GM23248 (cell line): ENCODE data around the gene CBX1. TPM values are rescaled to one million over a fixed set of nuclear protein-coding genes. Genes with fewer than 3 reads are reported as not detected.

Experiments
- DNase-seq: peaks from one replicate; pipeline ENCODE4 v3.0.0-alpha.2; 2015
- H2AFZ ChIP-seq: fragments of 200-600 bp; sonication (generic); 2 replicates; pipeline ENCODE4 v1.6.1; 2016; ENCODE audit warnings: antibody characterized with exemption
- H3F3A ChIP-seq: fragments of 200-600 bp; sonication (generic); 2 replicates; pipeline ENCODE4 v1.6.1; 2016; ENCODE audit warnings: mild to moderate bottlenecking, antibody characterized with exemption, mixed run types; ENCODE audit not compliant: insufficient read depth
- H3K27ac ChIP-seq: fragments of 200-600 bp; sonication (generic); 2 replicates; pipeline ENCODE4 v1.5.1; 2016; ENCODE audit warnings: mild to moderate bottlenecking
- H3K27me3 ChIP-seq: fragments of 200-600 bp; sonication (generic); replicated peaks from 2 replicates; pipeline ENCODE4 v1.6.1; 2016; ENCODE audit warnings: mild to moderate bottlenecking; ENCODE audit not compliant: insufficient read depth
- H3K36me3 ChIP-seq: fragments of 200-600 bp; sonication (generic); 2 replicates; pipeline ENCODE4 v1.6.1; 2016; ENCODE audit warnings: low read depth, mild to moderate bottlenecking
- H3K4me1 ChIP-seq: fragments of 200-600 bp; sonication (generic); 2 replicates; pipeline ENCODE4 v1.6.1; 2016; ENCODE audit warnings: mild to moderate bottlenecking; ENCODE audit not compliant: insufficient read depth
- H3K4me2 ChIP-seq: fragments of 200-600 bp; sonication (generic); one replicate; pipeline ENCODE4 v1.6.1; 2016; ENCODE audit warnings: mild to moderate bottlenecking; ENCODE audit not compliant: unreplicated experiment
- H3K4me3 ChIP-seq: fragments of 200-600 bp; sonication (generic); 2 replicates; pipeline ENCODE4 v1.5.1; 2016; ENCODE audit warnings: mild to moderate bottlenecking
- H3K79me2 ChIP-seq: fragments of 200-600 bp; sonication (generic); 2 replicates; pipeline ENCODE4 v1.6.1; 2016; ENCODE audit warnings: mild to moderate bottlenecking; ENCODE audit not compliant: insufficient read depth
- H3K9ac ChIP-seq: fragments of 200-600 bp; sonication (generic); 2 replicates; pipeline ENCODE4 v1.6.1; 2016; ENCODE audit warnings: mild to moderate bottlenecking
- H3K9me2 ChIP-seq: fragments of 200-600 bp; sonication (generic); 2 replicates; pipeline ENCODE4 v1.6.1; 2016; ENCODE audit warnings: mixed run types, mild to moderate bottlenecking, moderate library complexity; ENCODE audit not compliant: insufficient read depth
- H3K9me3 ChIP-seq: fragments of 200-600 bp; sonication (generic); one replicate; pipeline ENCODE4 v1.6.1; 2017; ENCODE audit warnings: low read depth
- H4K20me1 ChIP-seq: fragments of 200-600 bp; sonication (generic); 2 replicates; pipeline ENCODE4 v1.6.0; 2016; ENCODE audit not compliant: insufficient read depth
- EZH2 ChIP-seq: fragments of 200-600 bp; sonication (generic); IDR thresholded peaks from 2 replicates; pipeline ENCODE4 v1.6.1; 2018; ENCODE audit warnings: antibody characterized with exemption, mild to moderate bottlenecking; ENCODE audit not compliant: insufficient read depth, poor library complexity, severe bottlenecking
- EZH2phosphoT487 ChIP-seq: fragments of 200-600 bp; sonication (generic); IDR thresholded peaks from 2 replicates; pipeline ENCODE4 v1.6.1; 2018; ENCODE audit warnings: antibody characterized with exemption, moderate library complexity, mild to moderate bottlenecking, low read depth; ENCODE audit not compliant: insufficient read depth
- WGBS, 2 experiments: methylation state at CpG; one replicate each; pipeline ENCODE4 v1.1.6; 2015 to 2017; ENCODE audit warnings: low lambda C conversion rate in 2 of 2, low coverage in 1 of 2; ENCODE audit errors: missing lambda C conversion rate in 2 of 2; 5-methylcytosine and 5-hydroxymethylcytosine counted together
- in situ Hi-C: fragments of 300-500 bp; cut with MboI; formaldehyde crosslinking; loops from 2 replicates; pipeline ENCODE4 v1.15.0; 2020
- polyA plus RNA-seq: library from polyadenylated mRNA; unstranded; fragments of >200 nt; fragmentation: Nextera tagmentation; extraction: Ambion mirVana; gene quantifications from 2 replicates; pipeline ENCODE4 v1.2.1, GENCODE V29; 2016
- total RNA-seq: library from RNA; depleted of rRNA; stranded (reverse); fragments of >200 nt; shearing (Covaris generic); gene quantifications from 2 replicates; pipeline ENCODE4 v1.2.3, GENCODE V29; 2014

The CBX1 gene
- total and polyA plus RNA-seq, 2 experiments from 2014 or later: 40.0 to 53.6 TPM

- H3K36me3 ChIP-seq: peaks cover 6% of the 10 kb centered on the region; the same call in 1 of the 2 replicates
- no peak overlapping the region for H3K9ac ChIP-seq
- H2AFZ ChIP-seq: no peak overlapping the region
- no peak overlapping the region for H3K4me3 ChIP-seq
- no peaks in the 10 kb centered on the region; the same call in 1 of the 2 replicates for H4K20me1 ChIP-seq
- no peak for DNase-seq
- 83 to 87% methylated on average over 9 of the region's 9 CpGs for WGBS, 2 experiments
- H3K4me2 ChIP-seq: no peak overlapping the region
- H3K27me3 ChIP-seq: no peaks in the 10 kb centered on the region
- in situ Hi-C loops: no loop called here
- peaks cover 7% of the 10 kb centered on the region; the same call in 1 of the 2 replicates for H3K4me1 ChIP-seq
- H3K27ac ChIP-seq: no peak overlapping the region
- no peaks in the 10 kb centered on the region for H3F3A ChIP-seq
- no peaks in the 10 kb centered on the region for H3K9me2 ChIP-seq
- TF ChIP-seq EZH2phosphoT487: no peak
- TF ChIP-seq EZH2: no peak
- H3K9me3 ChIP-seq: no peaks in the 10 kb centered on the region
- H3K79me2 ChIP-seq: peaks cover 75% of the 10 kb centered on the region
Observed at GRCh38 chr17:48110761-48111160, 9.5 kb upstream of the CBX1 start.

DNA sequence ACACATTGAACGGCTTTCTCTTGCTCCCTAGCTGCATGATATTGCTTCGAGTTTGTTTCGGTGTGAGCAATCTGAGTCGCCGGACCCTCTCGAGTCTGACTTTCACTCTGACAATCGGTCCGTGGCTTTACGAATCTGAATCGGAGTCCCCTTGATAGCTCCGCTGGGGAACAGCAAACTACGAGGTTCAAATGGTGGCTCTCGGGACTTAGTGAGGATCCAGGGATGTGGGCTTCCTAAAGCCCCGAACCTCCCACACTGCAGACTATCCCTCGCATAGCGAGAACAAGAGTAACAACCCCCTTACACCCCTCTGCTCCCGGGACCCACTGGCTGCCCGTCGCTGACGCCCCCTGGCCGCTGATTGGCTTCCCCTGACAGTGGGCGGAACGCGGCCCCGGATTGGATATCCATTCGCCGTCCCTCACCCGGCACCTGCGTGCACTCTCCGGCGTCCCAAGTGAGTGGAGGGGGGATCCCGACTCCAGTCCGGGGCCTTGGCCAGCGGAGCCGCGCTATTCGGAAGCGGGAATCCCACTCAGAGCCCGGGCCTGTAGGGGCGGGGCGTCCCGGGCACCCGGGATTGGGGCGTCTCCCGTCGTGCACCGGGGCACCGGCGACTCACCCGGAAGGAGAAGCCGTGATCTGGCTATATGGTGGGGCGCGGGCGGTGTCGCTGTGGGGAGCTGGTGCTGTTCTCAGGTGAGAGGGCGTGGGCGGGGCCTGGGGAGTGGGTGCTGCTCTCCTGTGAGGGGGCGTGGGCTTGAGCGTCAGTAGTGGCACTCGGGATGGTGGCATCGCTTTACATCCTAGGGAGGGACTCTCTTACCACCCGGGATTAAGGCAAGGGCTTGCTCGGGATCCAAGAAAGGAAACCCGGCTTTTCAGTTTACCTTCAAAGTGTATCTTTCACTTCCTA lies 6.1 kb upstream of the CBX1 start, which contains the start of gene SNX11:
Gene SNX11, plus strand, starts transcription at position 630 of the 919 bp plus-strand sequence. CDS start 4,278 bp downstream, outside the sequence.
- in situ Hi-C loops: no loop called here
- H3K4me1 ChIP-seq: peaks cover 7% of the 10 kb centered on the region; the same call in 1 of the 2 replicates
- WGBS, 2 experiments: 1 to 2% methylated on average over 60 of the region's 64 CpGs
- H3K9ac ChIP-seq: peak within 1 kb of the TSS; percentile 83
- H2AFZ ChIP-seq: peak within 1 kb of the TSS; percentile 99
- peak within 1 kb of the TSS; percentile 86 for H3K4me3 ChIP-seq
- no peaks in the 10 kb centered on the region for H3K9me2 ChIP-seq
- H3K27ac ChIP-seq: peak within 1 kb of the TSS; percentile 43
- peaks cover 48% of the 10 kb centered on the region for H3K79me2 ChIP-seq
- H3K27me3 ChIP-seq: no peaks in the 10 kb centered on the region
- peak within 1 kb of the TSS; percentile 94 for H3K4me2 ChIP-seq
- no peak for TF ChIP-seq EZH2
- no peak for TF ChIP-seq EZH2phosphoT487
- DNase-seq: peak; percentile 91
- no peaks in the 10 kb centered on the region for H3F3A ChIP-seq
- no peaks in the 10 kb centered on the region; the same call in 1 of the 2 replicates for H4K20me1 ChIP-seq
- H3K36me3 ChIP-seq: no peaks in the 10 kb centered on the region
- no peaks in the 10 kb centered on the region for H3K9me3 ChIP-seq

- peaks cover 42% of the 10 kb centered on the region for H3K79me2 ChIP-seq
- H3K36me3 ChIP-seq: no peaks in the 10 kb centered on the region
- peak overlapping the region; percentile 43 for H3K27ac ChIP-seq
- no peak for TF ChIP-seq EZH2phosphoT487
- no peak for TF ChIP-seq EZH2
- H3K9ac ChIP-seq: peak overlapping the region; percentile 83
- H3K27me3 ChIP-seq: no peaks in the 10 kb centered on the region
- no peaks in the 10 kb centered on the region for H3F3A ChIP-seq
- DNase-seq: no peak
- H3K9me3 ChIP-seq: no peaks in the 10 kb centered on the region
- H3K4me2 ChIP-seq: peak overlapping the region; percentile 94
- peaks cover 7% of the 10 kb centered on the region; the same call in 1 of the 2 replicates for H3K4me1 ChIP-seq
- WGBS, 2 experiments: 30 to 33% methylated on average over 13 of the region's 13 CpGs
- H3K4me3 ChIP-seq: peak overlapping the region; percentile 86
- in situ Hi-C loops: no loop called here
- H4K20me1 ChIP-seq: no peaks in the 10 kb centered on the region; the same call in 1 of the 2 replicates
- H3K9me2 ChIP-seq: no peaks in the 10 kb centered on the region
- H2AFZ ChIP-seq: peak overlapping the region; percentile 99
Observed at GRCh38 chr17:48106802-48107136, 5.5 kb upstream of the CBX1 start.

DNA sequence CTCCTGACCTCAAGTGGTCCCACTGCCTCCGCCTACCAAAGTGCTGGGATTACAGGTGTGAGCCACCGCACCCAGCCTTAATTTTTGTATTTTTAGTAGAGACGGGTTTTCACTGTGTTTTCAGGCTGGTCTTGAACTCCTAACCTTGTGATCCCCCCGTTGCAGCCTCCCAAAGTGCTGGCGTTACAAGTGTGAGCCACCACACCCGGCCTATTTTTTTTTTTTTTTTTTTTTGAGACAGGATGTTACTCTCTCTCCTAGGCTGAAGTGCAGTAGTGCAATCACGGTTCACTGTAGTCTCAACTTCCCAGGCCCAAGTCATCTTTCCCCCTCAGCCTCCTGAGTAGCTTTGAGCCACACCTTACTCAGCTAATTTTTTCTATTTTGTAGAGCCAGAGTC lies 3.2 kb upstream of the CBX1 start:
- in situ Hi-C loops: no loop called here
- no peak for DNase-seq
- 75 to 79% methylated on average over 6 to 7 of the region's 7 CpGs for WGBS, 2 experiments

More for the DNA sequence above, 3.2 kb upstream of the CBX1 start:
- Histone ChIP-seq H3K4me3 (no peak overlapping the region), H3K27me3 (no peaks in the 10 kb centered on the region), H3K4me2 (no peak overlapping the region), H3F3A (peaks cover 14% of the 10 kb centered on the region), H3K9me2 (no peaks in the 10 kb centered on the region), H3K9me3 (no peaks in the 10 kb centered on the region), H3K27ac (no peak overlapping the region), H2AFZ (no peak overlapping the region), H3K4me1 (peaks cover 11% of the 10 kb centered on the region), H3K79me2 (peaks cover 28% of the 10 kb centered on the region), H4K20me1 (no peaks in the 10 kb centered on the region), H3K9ac (no peak overlapping the region), H3K36me3 (no peaks in the 10 kb centered on the region)
- TF ChIP-seq EZH2: no peak
- TF ChIP-seq EZH2phosphoT487: no peak
